HCT116 (cell line): Measurements from ENCODE around the gene MLLT3. TPM values are rescaled to one million over a fixed set of nuclear protein-coding genes. Genes with fewer than 3 reads are reported as not detected.

Experiments
- ATAC-seq: fragments of 200-7000 bp; cut with Tn5 transposase; 2 replicates; pipeline ENCODE4 v1.9.1; 2020; ENCODE audit warnings: mild to moderate bottlenecking, moderate library complexity
- BruUV-seq: library from RNA; stranded (reverse); fragments of 400-500 nt; replicated peaks from 2 replicates; lab custom pipeline; 2021; lab: Mats Ljungman, UMichigan
- CTCF ChIA-PET: fragments of 300-600 bp; sonication (Branson Sonifier 250); formaldehyde crosslinking; loops from one replicate; lab custom pipeline; 2021; ENCODE audit warnings: antibody characterized with exemption; lab: Charles Lee
- POLR2A ChIA-PET: fragments of 300-600, 350-600 bp; sonication (Branson Sonifier 250); formaldehyde crosslinking; loops from one replicate; lab custom pipeline; 2021; ENCODE audit warnings: antibody characterized with exemption; lab: Charles Lee
- RAD21 ChIA-PET, 2 experiments: fragments of 300-600 bp; sonication (Branson Sonifier 250); formaldehyde crosslinking; loops; one replicate each; lab custom pipeline; 2023; ENCODE audit warnings: low total read pairs in 2 of 2; ENCODE audit not compliant: uncharacterized antibody in 2 of 2, unreplicated experiment in 2 of 2, low non-redundant PET in 1 of 2; lab: Charles Lee
- DNase-seq: peaks from one replicate; pipeline ENCODE4 v3.0.0-alpha.2; 2010; ENCODE audit warnings: low read depth, low spot score
- H2AFZ ChIP-seq: fragments of 200-600 bp; shearing (Covaris generic), sonication (generic); 2 replicates; pipeline ENCODE4 v1.6.1; 2017; ENCODE audit warnings: low read depth, mixed run types, mixed read lengths, antibody characterized with exemption, low read length; ENCODE audit not compliant: poor library complexity, severe bottlenecking
- H3K27ac ChIP-seq: 2 replicates; pipeline ENCODE4 v1.5.1; 2012; ENCODE audit warnings: low read depth, low read length
- H3K27me3 ChIP-seq: fragments of 200-600 bp; sonication (generic); 2 replicates; pipeline ENCODE4 v1.6.1; 2016; ENCODE audit warnings: mixed run types, low read length, mixed read lengths; ENCODE audit not compliant: insufficient read depth
- H3K36me3 ChIP-seq, 2 experiments: fragments of 200-500 bp in 1 of 2; fragments of 200-600 bp in 1 of 2; sonication (Bioruptor generic) in 1 of 2; sonication (generic) in 1 of 2; 2 replicates each; pipeline versions ENCODE4 v1.5.1 to v1.6.1; 2014 to 2016; ENCODE audit warnings: low read length in 2 of 2, inconsistent platforms in 1 of 2, mixed read lengths in 1 of 2, mixed run types in 1 of 2; ENCODE audit not compliant: insufficient read depth in 2 of 2, control insufficient read depth in 1 of 2
- H3K4me1 ChIP-seq, 2 experiments: fragments of 200-600 bp in 1 of 2; sonication (generic) in 1 of 2; 2 replicates each; pipeline versions ENCODE4 v1.5.1 to v1.6.1; 2012 to 2017; ENCODE audit warnings: low read length in 2 of 2, inconsistent platforms in 1 of 2, mild to moderate bottlenecking in 1 of 2, mixed read lengths in 1 of 2, mixed run types in 1 of 2, moderate library complexity in 1 of 2; ENCODE audit not compliant: insufficient read depth in 2 of 2, control insufficient read depth in 1 of 2
- H3K4me2 ChIP-seq: fragments of 200-600 bp; sonication (generic); 2 replicates; pipeline ENCODE4 v1.6.1; 2017; ENCODE audit warnings: mixed run types, low read length, mixed read lengths
- H3K4me3 ChIP-seq, 2 experiments: fragments of 200-600 bp in 1 of 2; sonication (generic) in 1 of 2; replicated peaks in 1 of 2; 2 replicates each; pipeline ENCODE4 v1.5.1; 2011 to 2016; ENCODE audit warnings: low read length in 2 of 2, control low read depth in 1 of 2, low read depth in 1 of 2, mild to moderate bottlenecking in 1 of 2, mixed read lengths in 1 of 2, mixed run types in 1 of 2
- H3K79me2 ChIP-seq: fragments of 200-600 bp; sonication (generic); 2 replicates; pipeline ENCODE4 v1.6.1; 2017; ENCODE audit warnings: mild to moderate bottlenecking, mixed run types, low read length, moderate library complexity, mixed read lengths; ENCODE audit not compliant: insufficient read depth
- H3K9ac ChIP-seq: fragments of 200-600 bp; sonication (generic); 2 replicates; pipeline ENCODE4 v1.6.1; 2016; ENCODE audit warnings: low read length, mixed read lengths
- H3K9me2 ChIP-seq: fragments of 200-600 bp; sonication (generic), shearing (Covaris generic); 2 replicates; pipeline ENCODE4 v1.6.1; 2017; ENCODE audit warnings: mixed run types, mild to moderate bottlenecking, moderate library complexity; ENCODE audit not compliant: insufficient read depth
- H3K9me3 ChIP-seq, 2 experiments: fragments of 200-500 bp in 1 of 2; fragments of 200-600 bp in 1 of 2; sonication (Bioruptor generic) in 1 of 2; sonication (generic) in 1 of 2; 2 replicates each; pipeline ENCODE4 v1.6.1; 2014 to 2017; ENCODE audit warnings: low read length in 2 of 2, mixed read lengths in 2 of 2, inconsistent platforms in 1 of 2, low read depth in 1 of 2, mild to moderate bottlenecking in 1 of 2, mixed run types in 1 of 2, moderate library complexity in 1 of 2; ENCODE audit not compliant: control insufficient read depth in 1 of 2, insufficient read depth in 1 of 2
- H4K20me1 ChIP-seq: fragments of 200-600 bp; sonication (generic), shearing (Covaris generic); 2 replicates; pipeline ENCODE4 v1.6.1; 2017; ENCODE audit warnings: mixed run types, mild to moderate bottlenecking, moderate library complexity; ENCODE audit not compliant: insufficient read depth
- EZH2 ChIP-seq: fragments of 200-600 bp; sonication (generic); IDR thresholded peaks from 2 replicates; pipeline ENCODE4 v1.6.1; 2017; ENCODE audit warnings: antibody characterized with exemption, mixed run types
- REST ChIP-seq: IDR thresholded peaks from 2 replicates; pipeline ENCODE4 v1.6.1; 2012; ENCODE audit warnings: low read depth
- SIN3A ChIP-seq: IDR thresholded peaks from 2 replicates; pipeline ENCODE4 v1.6.1; 2012; ENCODE audit warnings: low read depth
- SRF ChIP-seq: IDR thresholded peaks from 2 replicates; pipeline ENCODE4 v1.6.1; 2012; ENCODE audit warnings: low read depth
- intact Hi-C: fragments of 100-400 bp; cut with micrococcal nuclease; formaldehyde crosslinking; loops from 2 replicates; pipeline ENCODE4 v1.10.0; 2022
- total RNA-seq: library from RNA; stranded (reverse); gene quantifications from one replicate; pipeline ENCODE4 v1.2.1, GENCODE V29; 2021; ENCODE audit not compliant: unreplicated experiment
- TF ChIP-seq, protein P1 (sequence below): IDR thresholded peaks from 2 replicates; pipeline ENCODE4 v1.6.1; 2011; ENCODE audit warnings: mild to moderate bottlenecking, low read length, moderate library complexity; ENCODE audit not compliant: insufficient replicate concordance; ENCODE audit errors: extremely low read depth
- TF ChIP-seq, protein P2 (sequence below), 3 experiments: fragments of 200-600 bp in 1 of 3; sonication (generic) in 1 of 3; IDR thresholded peaks in 2 of 3; conservative IDR thresholded peaks in 1 of 3; 2 replicates each; pipeline ENCODE4 v1.5.1; 2012 to 2017; ENCODE audit warnings: low read depth in 2 of 3, low read length in 2 of 3, antibody characterized with exemption in 1 of 3, borderline replicate concordance in 1 of 3, control low read depth in 1 of 3, mild to moderate bottlenecking in 1 of 3, mixed read lengths in 1 of 3, mixed run types in 1 of 3, moderate library complexity in 1 of 3; ENCODE audit not compliant: insufficient read depth in 1 of 3
- TF ChIP-seq, protein P3 (sequence below): IDR thresholded peaks from 2 replicates; pipeline ENCODE4 v1.6.1; 2012

The MLLT3 gene
- total RNA-seq, 1 experiment from 2014 or later = 4.3 TPM

DNA sequence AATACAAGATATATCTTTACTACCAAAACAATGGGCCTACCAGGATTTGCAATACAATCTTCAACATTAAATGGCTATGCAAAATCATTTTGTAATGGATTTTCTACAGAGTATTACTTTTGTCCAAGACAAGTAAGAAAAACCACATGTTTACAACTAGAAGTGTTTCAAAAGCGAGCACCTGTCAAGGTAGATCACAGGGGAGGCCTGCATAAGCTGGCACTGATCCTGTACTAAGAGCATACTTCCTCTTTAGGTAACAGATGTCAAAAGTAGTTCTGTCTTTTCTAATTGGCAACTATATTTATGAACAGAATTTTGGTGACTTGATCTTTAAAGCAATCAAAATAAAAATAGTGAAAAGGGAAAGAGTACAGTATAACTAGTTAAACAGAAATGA is 249.0 kb downstream of the MLLT3 start:
- DNase-seq = no peak
- H3K4me3 ChIP-seq = no peak overlapping the region
- no peak overlapping the region for H3K4me2 ChIP-seq
- no peaks in the 10 kb centered on the region for H3K79me2 ChIP-seq
- H3K27ac ChIP-seq = no peak overlapping the region
- H3K36me3 ChIP-seq = no peaks in the 10 kb centered on the region
- no peak for TF ChIP-seq EZH2
- TF ChIP-seq SIN3A = no peak
- TF ChIP-seq, protein P1, sequence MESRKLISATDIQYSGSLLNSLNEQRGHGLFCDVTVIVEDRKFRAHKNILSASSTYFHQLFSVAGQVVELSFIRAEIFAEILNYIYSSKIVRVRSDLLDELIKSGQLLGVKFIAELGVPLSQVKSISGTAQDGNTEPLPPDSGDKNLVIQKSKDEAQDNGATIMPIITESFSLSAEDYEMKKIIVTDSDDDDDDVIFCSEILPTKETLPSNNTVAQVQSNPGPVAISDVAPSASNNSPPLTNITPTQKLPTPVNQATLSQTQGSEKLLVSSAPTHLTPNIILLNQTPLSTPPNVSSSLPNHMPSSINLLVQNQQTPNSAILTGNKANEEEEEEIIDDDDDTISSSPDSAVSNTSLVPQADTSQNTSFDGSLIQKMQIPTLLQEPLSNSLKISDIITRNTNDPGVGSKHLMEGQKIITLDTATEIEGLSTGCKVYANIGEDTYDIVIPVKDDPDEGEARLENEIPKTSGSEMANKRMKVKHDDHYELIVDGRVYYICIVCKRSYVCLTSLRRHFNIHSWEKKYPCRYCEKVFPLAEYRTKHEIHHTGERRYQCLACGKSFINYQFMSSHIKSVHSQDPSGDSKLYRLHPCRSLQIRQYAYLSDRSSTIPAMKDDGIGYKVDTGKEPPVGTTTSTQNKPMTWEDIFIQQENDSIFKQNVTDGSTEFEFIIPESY = no peak
- TF ChIP-seq, protein P2, sequence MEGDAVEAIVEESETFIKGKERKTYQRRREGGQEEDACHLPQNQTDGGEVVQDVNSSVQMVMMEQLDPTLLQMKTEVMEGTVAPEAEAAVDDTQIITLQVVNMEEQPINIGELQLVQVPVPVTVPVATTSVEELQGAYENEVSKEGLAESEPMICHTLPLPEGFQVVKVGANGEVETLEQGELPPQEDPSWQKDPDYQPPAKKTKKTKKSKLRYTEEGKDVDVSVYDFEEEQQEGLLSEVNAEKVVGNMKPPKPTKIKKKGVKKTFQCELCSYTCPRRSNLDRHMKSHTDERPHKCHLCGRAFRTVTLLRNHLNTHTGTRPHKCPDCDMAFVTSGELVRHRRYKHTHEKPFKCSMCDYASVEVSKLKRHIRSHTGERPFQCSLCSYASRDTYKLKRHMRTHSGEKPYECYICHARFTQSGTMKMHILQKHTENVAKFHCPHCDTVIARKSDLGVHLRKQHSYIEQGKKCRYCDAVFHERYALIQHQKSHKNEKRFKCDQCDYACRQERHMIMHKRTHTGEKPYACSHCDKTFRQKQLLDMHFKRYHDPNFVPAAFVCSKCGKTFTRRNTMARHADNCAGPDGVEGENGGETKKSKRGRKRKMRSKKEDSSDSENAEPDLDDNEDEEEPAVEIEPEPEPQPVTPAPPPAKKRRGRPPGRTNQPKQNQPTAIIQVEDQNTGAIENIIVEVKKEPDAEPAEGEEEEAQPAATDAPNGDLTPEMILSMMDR (IDR thresholded peaks at IDR 0.05 in 2 of 3, conservative IDR thresholded peaks at IDR 0.05 in 1 of 3; ENCODE audit: borderline replicate concordance in 1 of 3, insufficient read depth in 1 of 3, low read depth in 2 of 3, low read length in 2 of 3) = no peak
- no peak for TF ChIP-seq SRF
- no peak for TF ChIP-seq REST
- TF ChIP-seq, protein P3, sequence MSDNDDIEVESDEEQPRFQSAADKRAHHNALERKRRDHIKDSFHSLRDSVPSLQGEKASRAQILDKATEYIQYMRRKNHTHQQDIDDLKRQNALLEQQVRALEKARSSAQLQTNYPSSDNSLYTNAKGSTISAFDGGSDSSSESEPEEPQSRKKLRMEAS = no peak
- H4K20me1 ChIP-seq = no peaks in the 10 kb centered on the region
- H3K4me1 ChIP-seq = no peaks in the 10 kb centered on the region
- H3K9me2 ChIP-seq = no peaks in the 10 kb centered on the region
- BruUV-seq = no TSS peak
- ATAC-seq = no peak
- no peak overlapping the region for H2AFZ ChIP-seq
- CTCF ChIA-PET = no interaction called here
- intact Hi-C loops = no loop called here
- H3K9me3 ChIP-seq = no peaks in the 10 kb centered on the region
- H3K27me3 ChIP-seq = 0 out of 2 replicates have a peak, but pooled peaks cover 4% of the 10 kb centered on the region
- H3K9ac ChIP-seq = no peak overlapping the region
- POLR2A ChIA-PET = no interaction called here
- RAD21 ChIA-PET = no interaction called here
